Measurements from ENCODE around the gene MLEC.

- no peak for TF ChIP-seq CTCF (IDR thresholded peaks at IDR 0.05)
- no peak for TF ChIP-seq POLR2A (IDR thresholded peaks at IDR 0.05)
Measured at GRCh38 chr12:120662879-120663278, 24.1 kb upstream of the MLEC start.
